Loucy (cell line): ENCODE results near the gene ZNF718.

Source experiments
- H2AFZ ChIP-seq: fragments of 200-600 bp; sonication (generic); 2 replicates; pipeline ENCODE4 v1.6.0; 2016; ENCODE audit warnings: antibody characterized with exemption, mild to moderate bottlenecking, low read length, moderate library complexity
- H3F3A ChIP-seq: fragments of 200-600 bp; 2 replicates; pipeline ENCODE4 v1.6.0; 2016; ENCODE audit warnings: antibody characterized with exemption, low read depth, mild to moderate bottlenecking
- H3K27me3 ChIP-seq: fragments of 200-600 bp; sonication (generic); 2 replicates; pipeline ENCODE4 v1.6.1; 2014; ENCODE audit warnings: low read length, mild to moderate bottlenecking; ENCODE audit not compliant: insufficient read depth, poor library complexity, severe bottlenecking
- H3K36me3 ChIP-seq: fragments of 200-600 bp; sonication (generic); 2 replicates; pipeline ENCODE4 v1.6.1; 2016; ENCODE audit warnings: low read length; ENCODE audit not compliant: insufficient read depth
- H3K4me1 ChIP-seq: fragments of 200-600 bp; sonication (generic); 2 replicates; pipeline ENCODE4 v1.5.1; 2014; ENCODE audit warnings: low read length, mild to moderate bottlenecking; ENCODE audit not compliant: insufficient read depth, poor library complexity, severe bottlenecking
- H3K4me2 ChIP-seq: fragments of 200-600 bp; sonication (generic); 2 replicates; pipeline ENCODE4 v1.6.0; 2014; ENCODE audit warnings: antibody characterized with exemption, low read length, low read depth, mild to moderate bottlenecking; ENCODE audit not compliant: poor library complexity, severe bottlenecking
- H3K4me3 ChIP-seq: fragments of 200-600 bp; sonication (generic); 2 replicates; pipeline ENCODE4 v1.5.1; 2014; ENCODE audit warnings: low read length, mild to moderate bottlenecking, mixed read lengths; ENCODE audit not compliant: poor library complexity, severe bottlenecking
- H3K79me2 ChIP-seq: fragments of 200-600 bp; sonication (generic); 2 replicates; pipeline ENCODE4 v1.6.1; 2014; ENCODE audit warnings: low read length; ENCODE audit not compliant: insufficient read depth
- H3K9ac ChIP-seq: fragments of 200-600 bp; sonication (generic); 2 replicates; pipeline ENCODE4 v1.6.0; 2014; ENCODE audit warnings: mild to moderate bottlenecking, low read depth, low read length, moderate library complexity; ENCODE audit not compliant: poor library complexity, severe bottlenecking
- H3K9me2 ChIP-seq: fragments of 200-600 bp; sonication (generic); replicated peaks from 2 replicates; pipeline ENCODE4 v1.6.1; 2016; ENCODE audit warnings: low read depth, low read length, mixed read lengths
- H3K9me3 ChIP-seq: fragments of 200-600 bp; sonication (generic); 2 replicates; pipeline ENCODE4 v1.6.1; 2014; ENCODE audit warnings: mild to moderate bottlenecking, antibody characterized with exemption, low read length, low read depth; ENCODE audit not compliant: insufficient read depth
- H4K20me1 ChIP-seq: fragments of 200-600 bp; sonication (generic); 2 replicates; pipeline ENCODE4 v1.6.0; 2014; ENCODE audit warnings: antibody characterized with exemption, low read length, mild to moderate bottlenecking; ENCODE audit not compliant: insufficient read depth, poor library complexity, severe bottlenecking
- CTCF ChIP-seq: fragments of 200-600 bp; sonication (generic); conservative IDR thresholded peaks from 2 replicates; pipeline ENCODE4 v1.5.1; 2014; ENCODE audit warnings: mild to moderate bottlenecking, antibody characterized with exemption, low read length
- EZH2phosphoT487 ChIP-seq: fragments of 200-600 bp; IDR thresholded peaks from 2 replicates; pipeline ENCODE4 v1.6.1; 2018; ENCODE audit warnings: antibody characterized with exemption, mild to moderate bottlenecking, moderate library complexity, borderline replicate concordance

Gene ZNF718

GRCh38 chr4:98386-98785, 25.9 kb upstream of the ZNF718 start:
- Histone ChIP-seq H3F3A (no peaks in the 10 kb centered on the region), H3K27me3 (no peaks in the 10 kb centered on the region), H3K9ac (no peak overlapping the region), H3K79me2 (no peaks in the 10 kb centered on the region), H3K36me3 (no peaks in the 10 kb centered on the region), H4K20me1 (no peaks in the 10 kb centered on the region), H3K4me3 (no peak overlapping the region), H3K4me1 (no peaks in the 10 kb centered on the region), H3K9me3 (peaks cover 50% of the 10 kb centered on the region; the same call in 1 of the 2 replicates), H3K9me2 (no peaks in the 10 kb centered on the region), H3K4me2 (no peak overlapping the region), H2AFZ (no peak overlapping the region)
- no peak for TF ChIP-seq EZH2phosphoT487
- TF ChIP-seq CTCF: no peak

- Histone ChIP-seq H3K27me3 (no peaks in the 10 kb centered on the region), H3K9me3 (peaks cover 39% of the 10 kb centered on the region; the same call in 1 of the 2 replicates), H3K4me1 (no peaks in the 10 kb centered on the region), H4K20me1 (no peaks in the 10 kb centered on the region), H3K9ac (no peak overlapping the region), H3K4me3 (no peak overlapping the region), H3K9me2 (no peaks in the 10 kb centered on the region), H3K79me2 (no peaks in the 10 kb centered on the region), H3K36me3 (no peaks in the 10 kb centered on the region), H2AFZ (no peak overlapping the region), H3F3A (no peaks in the 10 kb centered on the region), H3K4me2 (no peak overlapping the region)
- TF ChIP-seq CTCF: no peak
- TF ChIP-seq EZH2phosphoT487: no peak
Observed at GRCh38 chr4:99863-100262, 24.4 kb upstream of the ZNF718 start.

GRCh38 chr4:107083-107443, 17.2 kb upstream of the ZNF718 start:
- Histone ChIP-seq H3K27me3 (no peaks in the 10 kb centered on the region), H3K4me2 (no peak overlapping the region), H4K20me1 (no peaks in the 10 kb centered on the region), H3K4me1 (peaks cover 10% of the 10 kb centered on the region), H3K79me2 (no peaks in the 10 kb centered on the region), H3K4me3 (no peak overlapping the region), H3K36me3 (no peaks in the 10 kb centered on the region), H3K9me3 (peaks cover 14% of the 10 kb centered on the region; the same call in 1 of the 2 replicates), H3F3A (no peaks in the 10 kb centered on the region), H3K9me2 (no peaks in the 10 kb centered on the region), H3K9ac (no peak overlapping the region), H2AFZ (no peak overlapping the region)
- TF ChIP-seq EZH2phosphoT487 (no peak), CTCF (no peak)
